Thymus (tissue), 11 donors: ENCODE results near the gene FTSJ1. TPM values are rescaled to one million over a fixed set of nuclear protein-coding genes. Genes with fewer than 3 reads are reported as not detected.

Source experiments
- DNase-seq, 9 donors: peaks; one replicate each; pipeline ENCODE4 v3.0.0-alpha.2; 2013; ENCODE audit warnings: low spot score in 9 of 9, low read depth in 6 of 9, missing footprints in 1 of 9
- H3K27ac ChIP-seq, 2 donors: one replicate each; pipeline ENCODE4 v1.5.1; 2013; ENCODE audit warnings: control low read depth in 1 of 2, low read depth in 1 of 2, low read length in 1 of 2, mild to moderate bottlenecking in 1 of 2, moderate library complexity in 1 of 2
- H3K27me3 ChIP-seq, 2 donors: one replicate each; pipeline ENCODE4 v1.5.1; 2013; ENCODE audit warnings: low read length in 1 of 2; ENCODE audit not compliant: control insufficient read depth in 2 of 2, insufficient read depth in 1 of 2
- H3K36me3 ChIP-seq, 2 donors: one replicate each; pipeline ENCODE4 v1.5.1; 2013; ENCODE audit warnings: low read length in 1 of 2, mild to moderate bottlenecking in 1 of 2, moderate library complexity in 1 of 2; ENCODE audit not compliant: control insufficient read depth in 2 of 2, insufficient read depth in 2 of 2
- H3K4me1 ChIP-seq, 2 donors: one replicate each; pipeline ENCODE4 v1.5.1; 2013; ENCODE audit warnings: low read length in 2 of 2; ENCODE audit not compliant: control insufficient read depth in 2 of 2, insufficient read depth in 2 of 2
- H3K4me3 ChIP-seq, 2 donors: one replicate each; pipeline ENCODE4 v1.5.1; 2013; ENCODE audit warnings: low read length in 2 of 2, control low read depth in 1 of 2, mild to moderate bottlenecking in 1 of 2
- H3K9me3 ChIP-seq, 2 donors: one replicate each; pipeline ENCODE4 v1.5.1; 2013; ENCODE audit warnings: low read length in 1 of 2, mild to moderate bottlenecking in 1 of 2; ENCODE audit not compliant: control insufficient read depth in 2 of 2, insufficient read depth in 1 of 2
- WGBS: extraction: QIAGEN DNeasy Blood & Tissue Kit; methylation state at CpG from one replicate; pipeline ENCODE4 v1.1.7; 2013; 5-methylcytosine and 5-hydroxymethylcytosine counted together
- polyA plus RNA-seq: library from polyadenylated mRNA; stranded (reverse); fragments of 200-250 nt; gene quantifications from one replicate; pipeline ENCODE4 v1.2.3, GENCODE V29; 2013
- total RNA-seq: library from RNA; stranded (reverse); fragments of 120-200 nt; gene quantifications from one replicate; pipeline ENCODE4 v1.2.4, GENCODE V29; 2013
- donor health status: healthy.

FTSJ1 gene
- total and polyA plus RNA-seq, 2 donors: 34.2 to 54.3 TPM

DNA sequence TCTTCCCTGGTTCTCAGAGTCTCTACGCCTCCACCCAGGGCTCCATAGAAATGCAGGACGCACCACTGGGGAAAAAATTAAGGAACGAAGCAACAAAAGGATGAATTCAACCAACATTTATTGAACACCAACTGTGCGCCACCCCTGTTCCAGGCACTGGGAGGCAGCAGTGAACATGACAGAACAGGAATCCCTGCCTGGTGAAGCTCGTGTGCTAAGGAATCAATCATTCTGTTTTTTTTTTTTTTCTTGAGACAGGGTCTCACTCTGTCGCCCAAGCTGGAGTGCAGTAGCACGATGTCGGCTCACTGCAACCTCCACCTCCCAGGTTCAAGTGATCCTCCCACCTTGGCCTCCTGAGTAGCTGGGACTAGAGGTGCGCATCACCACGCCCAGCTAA, 1.9 kb upstream of the FTSJ1 start:
- WGBS: 86% methylated on average over 10 of the region's 10 CpGs
- no peaks in the 10 kb centered on the region for H3K36me3 ChIP-seq
- no peak overlapping the region for H3K4me3 ChIP-seq
- peak in 1 of 9 donors; percentile 19 for DNase-seq
- no peaks in the 10 kb centered on the region for H3K9me3 ChIP-seq
- H3K4me1 ChIP-seq: peaks cover 5 to 9% of the 10 kb centered on the region in 2 donors
- H3K27ac ChIP-seq: no peak overlapping the region
- no peaks in the 10 kb centered on the region for H3K27me3 ChIP-seq

DNA sequence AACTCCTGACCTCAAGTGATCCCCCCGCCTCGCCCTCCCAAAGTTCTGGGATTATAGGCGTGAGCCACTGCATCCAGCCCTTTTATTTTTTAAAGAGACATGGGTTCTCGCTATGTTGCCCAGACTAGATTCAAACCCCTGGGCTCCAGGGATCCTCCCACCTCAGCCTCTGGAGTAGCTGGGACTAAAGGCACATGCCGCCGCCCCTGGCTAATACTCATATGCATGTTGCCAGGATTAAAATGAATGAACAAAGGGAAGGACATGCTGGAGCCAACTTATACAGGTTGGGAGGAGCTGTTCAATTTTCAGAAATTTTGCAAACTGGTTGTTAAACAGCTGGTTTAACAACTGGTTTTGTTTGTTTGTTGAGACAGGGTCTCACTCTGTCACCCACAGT, 1.4 kb upstream of the FTSJ1 start:
- H3K9me3 ChIP-seq: no peaks in the 10 kb centered on the region
- H3K27me3 ChIP-seq: no peaks in the 10 kb centered on the region
- WGBS: 98% methylated on average over 6 of the region's 6 CpGs
- no peak overlapping the region for H3K4me3 ChIP-seq
- no peaks in the 10 kb centered on the region for H3K36me3 ChIP-seq
- H3K27ac ChIP-seq: no peak overlapping the region
- DNase-seq: no peak
- H3K4me1 ChIP-seq: peaks cover 2 to 7% of the 10 kb centered on the region in 2 donors

DNA sequence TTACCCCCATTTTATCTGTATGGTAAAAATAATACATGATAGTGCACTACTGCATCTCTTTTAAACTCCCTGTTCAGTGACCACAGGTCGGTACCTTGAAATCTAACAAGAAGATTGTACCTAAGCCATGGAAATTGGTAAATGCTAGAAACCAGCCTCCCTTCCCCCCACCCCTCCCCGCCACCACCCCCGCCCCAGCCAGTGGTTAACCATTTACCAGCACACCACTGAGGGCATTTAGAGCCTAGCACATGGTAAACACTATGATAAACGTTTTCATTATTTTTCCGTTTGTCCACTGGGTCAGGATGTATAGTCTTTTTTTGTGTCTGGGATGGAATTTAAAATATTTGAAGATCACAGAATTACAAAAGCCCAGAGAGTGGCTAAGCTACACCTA, 703 bp upstream of the FTSJ1 start:
- Histone ChIP-seq H3K4me1 (peaks cover 0 to 3% of the 10 kb centered on the region in 2 donors), H3K4me3 (peak overlapping the region; percentile 62 to 73), H3K9me3 (no peaks in the 10 kb centered on the region), H3K27me3 (no peaks in the 10 kb centered on the region), H3K36me3 (no peaks in the 10 kb centered on the region), H3K27ac (peak overlapping the region in 1 of 2 donors; percentile 79)
- 4% methylated on average over 5 of the region's 5 CpGs for WGBS
- no peak for DNase-seq

DNA sequence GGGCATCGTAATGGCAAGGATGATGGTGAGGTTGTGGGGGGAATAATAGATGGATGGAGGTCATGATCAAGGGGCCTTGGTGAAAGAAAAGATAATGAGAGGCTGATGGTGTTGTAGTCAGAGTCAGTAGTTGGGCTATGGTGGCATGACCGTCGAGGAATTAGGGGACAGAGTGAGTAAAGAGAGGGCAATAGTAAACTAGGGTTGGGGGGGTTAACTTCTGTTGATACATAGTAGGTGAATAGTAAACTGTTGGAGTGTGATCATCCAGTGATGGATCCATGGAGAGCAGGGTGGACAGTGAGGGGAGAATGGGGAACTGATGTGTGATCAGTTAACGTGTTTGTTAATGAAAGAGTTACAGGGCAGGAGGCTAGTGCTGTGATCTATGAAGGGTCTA, 920 bp downstream of the FTSJ1 start:
- peaks cover 9 to 12% of the 10 kb centered on the region in 2 donors for H3K36me3 ChIP-seq
- H3K27me3 ChIP-seq: no peaks in the 10 kb centered on the region
- H3K9me3 ChIP-seq: no peaks in the 10 kb centered on the region
- H3K4me1 ChIP-seq: peaks cover 0 to 3% of the 10 kb centered on the region in 2 donors
- DNase-seq: no peak
- peak overlapping the region; percentile 62 to 73 for H3K4me3 ChIP-seq
- WGBS: 72% methylated on average over 4 of the region's 4 CpGs
- no peak overlapping the region for H3K27ac ChIP-seq

DNA sequence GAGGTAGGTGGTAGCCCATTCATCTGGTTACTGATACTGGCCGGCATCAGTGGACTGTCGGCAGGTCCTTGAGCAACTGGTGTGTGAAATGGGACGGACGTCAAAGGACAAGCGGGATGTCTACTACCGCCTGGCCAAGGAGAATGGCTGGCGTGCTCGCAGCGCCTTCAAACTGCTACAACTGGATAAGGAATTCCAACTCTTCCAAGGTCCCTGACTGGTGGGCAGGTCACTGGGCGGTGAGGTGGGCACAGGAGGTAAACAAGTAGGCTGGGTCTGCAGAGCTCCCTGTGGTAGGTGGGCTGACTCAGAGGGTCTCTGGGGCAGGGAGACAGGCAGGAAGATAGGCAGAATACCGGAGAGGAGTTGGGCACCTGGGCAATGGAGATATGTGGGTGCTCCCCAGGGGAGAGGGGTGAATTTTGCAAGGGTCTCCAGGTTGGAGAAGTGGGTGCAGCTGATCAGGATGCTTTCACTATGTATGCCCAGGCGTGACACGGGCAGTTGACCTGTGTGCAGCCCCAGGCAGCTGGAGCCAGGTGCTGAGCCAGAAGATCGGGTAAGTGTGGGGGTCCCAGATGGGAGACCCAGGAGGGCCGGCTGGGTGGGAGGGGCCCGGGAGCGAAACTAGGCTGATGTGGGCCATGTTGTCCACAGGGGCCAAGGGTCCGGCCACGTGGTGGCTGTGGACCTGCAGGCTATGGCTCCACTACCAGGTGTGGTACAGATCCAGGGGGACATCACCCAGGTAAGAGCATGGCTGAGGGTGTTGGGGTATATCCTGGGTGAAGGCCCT, 2.2 kb downstream of the FTSJ1 start:
- no peak overlapping the region for H3K27ac ChIP-seq
- H3K9me3 ChIP-seq: no peaks in the 10 kb centered on the region
- DNase-seq: no peak
- WGBS: 98% methylated on average over 19 of the region's 19 CpGs
- no peak overlapping the region for H3K4me3 ChIP-seq
- peaks cover 17 to 19% of the 10 kb centered on the region in 2 donors for H3K36me3 ChIP-seq
- peaks cover 0 to 3% of the 10 kb centered on the region in 2 donors for H3K4me1 ChIP-seq
- no peaks in the 10 kb centered on the region for H3K27me3 ChIP-seq

DNA sequence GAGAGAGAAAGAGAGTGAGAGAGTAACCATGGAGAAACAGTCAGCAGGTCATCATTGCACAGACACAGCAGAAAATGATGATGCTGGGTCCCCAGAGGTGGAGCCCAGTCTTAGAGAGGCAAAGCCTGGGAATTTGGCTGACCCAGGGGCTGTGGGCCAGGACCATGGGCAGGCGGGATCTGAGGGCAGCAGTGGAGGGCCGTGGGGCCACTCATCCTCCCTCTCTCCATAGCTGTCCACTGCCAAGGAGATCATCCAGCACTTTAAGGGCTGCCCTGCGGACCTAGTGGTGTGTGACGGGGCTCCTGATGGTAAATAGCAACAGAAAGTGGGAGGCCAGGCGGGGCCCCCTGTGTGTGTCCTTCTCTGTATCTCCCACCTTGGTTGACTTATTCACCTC, 2.8 kb downstream of the FTSJ1 start:
- no peaks in the 10 kb centered on the region for H3K27me3 ChIP-seq
- DNase-seq: no peak
- peaks cover 20 to 24% of the 10 kb centered on the region in 2 donors for H3K36me3 ChIP-seq
- peaks cover 0 to 3% of the 10 kb centered on the region in 2 donors for H3K4me1 ChIP-seq
- H3K4me3 ChIP-seq: no peak overlapping the region
- WGBS: 100% methylated on average over 5 of the region's 5 CpGs
- no peaks in the 10 kb centered on the region for H3K9me3 ChIP-seq
- H3K27ac ChIP-seq: no peak overlapping the region

DNA sequence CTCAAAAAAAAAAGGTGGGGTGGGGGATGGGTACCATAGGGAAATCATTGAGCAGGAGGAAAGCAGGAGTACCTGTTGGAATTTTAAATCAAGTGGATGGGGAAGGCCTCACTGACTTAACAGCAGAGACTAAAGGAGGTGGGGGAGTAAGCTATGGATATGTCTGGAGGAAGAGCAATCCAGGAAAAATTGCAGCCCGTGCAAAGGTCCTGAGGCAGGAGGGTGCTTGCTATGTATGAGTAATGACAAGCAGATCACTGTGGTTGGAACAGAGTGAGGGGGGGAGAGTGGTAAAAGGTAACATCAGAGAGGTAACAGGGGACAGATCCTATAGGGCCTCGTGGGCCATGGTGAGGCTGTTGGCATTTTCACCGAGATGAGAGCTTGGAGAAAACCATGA, 4.1 kb downstream of the FTSJ1 start:
- WGBS: 100% methylated on average over 3 of the region's 3 CpGs
- H3K36me3 ChIP-seq: peaks cover 23 to 25% of the 10 kb centered on the region in 2 donors
- H3K4me1 ChIP-seq: no peaks in the 10 kb centered on the region
- no peak for DNase-seq
- H3K9me3 ChIP-seq: no peaks in the 10 kb centered on the region
- H3K27me3 ChIP-seq: no peaks in the 10 kb centered on the region
- no peak overlapping the region for H3K27ac ChIP-seq
- no peak overlapping the region for H3K4me3 ChIP-seq

DNA sequence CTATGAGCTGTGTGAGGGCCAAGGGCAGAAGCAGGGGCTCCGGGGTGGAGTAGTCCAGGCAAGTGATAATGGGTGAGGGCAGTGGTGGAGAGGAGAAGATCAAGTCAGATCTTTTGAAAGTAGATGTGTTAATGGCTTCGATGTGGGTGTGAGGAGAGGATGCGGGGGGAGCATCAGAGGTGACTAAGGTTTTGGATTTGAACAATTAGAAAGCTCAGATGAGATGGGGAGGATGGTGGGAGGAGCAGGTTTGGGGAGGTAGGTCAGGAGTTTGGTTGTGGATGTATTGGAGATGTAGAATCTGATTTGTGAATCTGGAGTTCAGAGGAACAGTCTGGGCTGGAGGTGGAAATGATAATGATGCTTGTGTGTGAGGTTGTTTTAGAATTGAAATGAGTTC, 4.6 kb downstream of the FTSJ1 start:
- no peaks in the 10 kb centered on the region for H3K27me3 ChIP-seq
- no peaks in the 10 kb centered on the region for H3K9me3 ChIP-seq
- H3K4me1 ChIP-seq: no peaks in the 10 kb centered on the region
- over 99% methylated on average over 3 of the region's 3 CpGs for WGBS
- no peak for DNase-seq
- H3K27ac ChIP-seq: no peak overlapping the region
- H3K4me3 ChIP-seq: no peak overlapping the region
- H3K36me3 ChIP-seq: peaks cover 23 to 25% of the 10 kb centered on the region in 2 donors

DNA sequence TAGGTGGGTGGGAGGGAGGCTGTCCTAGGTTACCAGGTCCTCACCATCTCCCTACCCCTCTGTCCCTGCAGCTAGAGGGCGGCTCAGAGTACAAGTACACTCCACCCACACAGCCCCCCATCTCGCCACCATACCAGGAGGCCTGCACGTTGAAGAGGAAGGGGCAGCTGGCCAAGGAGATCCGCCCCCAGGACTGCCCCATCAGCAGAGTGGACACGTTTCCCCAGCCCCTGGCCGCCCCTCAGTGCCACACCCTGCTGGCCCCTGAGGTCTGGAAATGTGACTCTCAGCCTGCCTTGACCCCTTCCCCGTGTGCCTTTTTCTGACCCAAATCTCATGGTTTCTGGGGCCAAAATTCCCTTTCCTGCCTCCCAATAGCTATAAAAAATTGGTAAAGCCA, 6.5 kb downstream of the FTSJ1 start:
- H3K36me3 ChIP-seq: peaks cover 23 to 31% of the 10 kb centered on the region in 2 donors

More for the DNA sequence above, 6.5 kb downstream of the FTSJ1 start:
- H3K4me3 ChIP-seq: no peak overlapping the region
- DNase-seq: no peak
- H3K27ac ChIP-seq: no peak overlapping the region
- H3K9me3 ChIP-seq: no peaks in the 10 kb centered on the region
- no peaks in the 10 kb centered on the region for H3K27me3 ChIP-seq
- WGBS: 95% methylated on average over 7 of the region's 7 CpGs
- no peaks in the 10 kb centered on the region for H3K4me1 ChIP-seq
